Panc1 (cell line): ENCODE results near the gene SPNS3. TPM values are rescaled to one million over a fixed set of nuclear protein-coding genes. Genes with fewer than 3 reads are reported as not detected.

Source experiments
- ATAC-seq: fragments of 200-7000 bp; cut with Tn5 transposase; 2 replicates; pipeline ENCODE4 v1.9.1; 2020; ENCODE audit warnings: mild to moderate bottlenecking, moderate library complexity
- BruUV-seq: library from RNA; stranded (reverse); fragments of 400-500 nt; replicated peaks from 2 replicates; lab custom pipeline; 2021; lab: Mats Ljungman, UMichigan
- CTCF ChIA-PET: fragments of 300-600 bp; sonication (Branson Sonifier 250); formaldehyde crosslinking; loops from one replicate; lab custom pipeline; 2022; ENCODE audit warnings: antibody characterized with exemption; lab: Charles Lee
- POLR2A ChIA-PET: fragments of 300-600 bp; sonication (Branson Sonifier 250); formaldehyde crosslinking; loops from one replicate; lab custom pipeline; 2022; ENCODE audit warnings: antibody characterized with exemption; lab: Charles Lee
- DNase-seq: peaks from one replicate; pipeline ENCODE4 v3.0.0-alpha.2; 2010; ENCODE audit warnings: low read depth, low spot score
- H3K27ac ChIP-seq: 2 replicates; pipeline ENCODE4 v1.5.1; 2011; ENCODE audit warnings: mild to moderate bottlenecking, low read length, inconsistent platforms
- H3K27me3 ChIP-seq: fragments of 200-500 bp; sonication (Bioruptor generic); 2 replicates; pipeline ENCODE4 v1.6.0; 2014; ENCODE audit warnings: low read length, inconsistent platforms; ENCODE audit not compliant: control insufficient read depth, insufficient read depth
- H3K36me3 ChIP-seq: fragments of 200-500 bp; sonication (Bioruptor generic); 2 replicates; pipeline ENCODE4 v1.5.1; 2014; ENCODE audit warnings: inconsistent platforms, mild to moderate bottlenecking, low read length, moderate library complexity; ENCODE audit not compliant: control insufficient read depth, insufficient read depth
- H3K4me1 ChIP-seq: 2 replicates; pipeline ENCODE4 v1.5.1; 2011; ENCODE audit warnings: inconsistent platforms, mild to moderate bottlenecking, low read length, moderate library complexity; ENCODE audit not compliant: control insufficient read depth, insufficient read depth
- H3K4me3 ChIP-seq, 2 experiments: 2 replicates each; pipeline ENCODE4 v1.5.1; 2011 to 2012; ENCODE audit warnings: low read depth in 2 of 2, low read length in 2 of 2, mild to moderate bottlenecking in 2 of 2, inconsistent platforms in 1 of 2, moderate library complexity in 1 of 2
- H3K9me3 ChIP-seq: fragments of 200-500 bp; sonication (Bioruptor generic); 2 replicates; pipeline ENCODE4 v1.5.1; 2014; ENCODE audit warnings: low read depth, mild to moderate bottlenecking, inconsistent platforms, low read length, moderate library complexity; ENCODE audit not compliant: control insufficient read depth, insufficient read depth
- CTCF ChIP-seq: fragments of 450-650 bp; IDR thresholded peaks from 2 replicates; pipeline ENCODE4 v1.5.1; 2017; ENCODE audit warnings: mild to moderate bottlenecking
- POLR2AphosphoS5 ChIP-seq: IDR thresholded peaks from 2 replicates; pipeline ENCODE4 v1.6.1; 2012; ENCODE audit warnings: mild to moderate bottlenecking, low read depth, low read length, moderate library complexity
- REST ChIP-seq, 2 experiments: IDR thresholded peaks; 2 replicates each; pipeline ENCODE4 v1.6.1; 2011 to 2012; ENCODE audit warnings: low read depth in 2 of 2, control low read depth in 1 of 2, low read length in 1 of 2, mild to moderate bottlenecking in 1 of 2, moderate library complexity in 1 of 2; ENCODE audit not compliant: insufficient read depth in 1 of 2
- SIN3A ChIP-seq: IDR thresholded peaks from 2 replicates; pipeline ENCODE4 v1.6.1; 2012; ENCODE audit warnings: low read depth, mild to moderate bottlenecking, low read length, moderate library complexity, borderline replicate concordance; ENCODE audit not compliant: insufficient read depth
- TCF7L2 ChIP-seq: IDR thresholded peaks from 2 replicates; pipeline ENCODE4 v1.6.1; 2011; ENCODE audit warnings: mild to moderate bottlenecking, low read depth, low read length, inconsistent platforms
- in situ Hi-C: cut with HindIII; loops from 2 replicates; pipeline ENCODE4 v1.10.0; 2016; ENCODE audit warnings: low sequenced_read_pairs, low pct_unique_long_range_greater_than_20kb
- intact Hi-C: fragments of 100-400 bp; cut with micrococcal nuclease; formaldehyde crosslinking; loops from one replicate; pipeline ENCODE4 v1.10.0; 2022; ENCODE audit not compliant: unreplicated experiment
- total RNA-seq: library from RNA; stranded (reverse); gene quantifications from one replicate; pipeline ENCODE4 v1.2.1, GENCODE V29; 2021; ENCODE audit not compliant: unreplicated experiment

The SPNS3 gene
- total RNA-seq, 1 experiment from 2014 or later = 0.10 TPM

- H3K27ac ChIP-seq = no peak overlapping the region
- ATAC-seq (no peak), DNase-seq (no peak)
- no peaks in the 10 kb centered on the region for H3K27me3 ChIP-seq
- no peak overlapping the region for H3K4me3 ChIP-seq
- BruUV-seq = no TSS peak
- no peaks in the 10 kb centered on the region for H3K9me3 ChIP-seq
- ChIA-PET CTCF (no interaction called here), POLR2A (no interaction called here)
- no peaks in the 10 kb centered on the region; the same call in 1 of the 2 replicates for H3K4me1 ChIP-seq
- intact Hi-C loops (no loop called here), in situ Hi-C loops (no loop called here)
- H3K36me3 ChIP-seq = no peaks in the 10 kb centered on the region
- TF ChIP-seq REST (IDR thresholded peaks at IDR 0.05; ENCODE audit: insufficient read depth in 1 of 2, low read depth in 2 of 2, low read length in 1 of 2) (no peak), POLR2AphosphoS5 (no peak), SIN3A (no peak), CTCF (no peak), TCF7L2 (no peak)
These were observed 7.2 kb downstream of the SPNS3 start for GRCh38 chr17:4440690-4441686.

GRCh38 chr17:4442582-4442981, 8.8 kb downstream of the SPNS3 start:
- in situ Hi-C loops (no loop called here), intact Hi-C loops (no loop called here)
- H3K9me3 ChIP-seq = no peaks in the 10 kb centered on the region
- H3K4me3 ChIP-seq = no peak overlapping the region
- no peak for ATAC-seq
- BruUV-seq = no TSS peak
- CTCF ChIA-PET = no interaction called here
- no peaks in the 10 kb centered on the region; the same call in 1 of the 2 replicates for H3K4me1 ChIP-seq
- H3K36me3 ChIP-seq = no peaks in the 10 kb centered on the region
- no peaks in the 10 kb centered on the region for H3K27me3 ChIP-seq
- POLR2A ChIA-PET = no interaction called here
- no peak overlapping the region for H3K27ac ChIP-seq
- TF ChIP-seq CTCF (no peak), REST (IDR thresholded peaks at IDR 0.05; ENCODE audit: insufficient read depth in 1 of 2, low read depth in 2 of 2, low read length in 1 of 2) (no peak), SIN3A (no peak), TCF7L2 (no peak), POLR2AphosphoS5 (no peak)
- no peak for DNase-seq
